PFSK-1 (cell line): ENCODE results near the gene MYO10.

Experiments used
- FOXP2 ChIP-seq: optimal IDR thresholded peaks from 2 replicates; pipeline ENCODE3; 2011; ENCODE audit warnings: borderline replicate concordance, control low read depth, inconsistent platforms; ENCODE audit not compliant: insufficient read depth; ENCODE audit errors: extremely low read length, extremely low read depth
- POLR2AphosphoS5 ChIP-seq: IDR thresholded peaks from 2 replicates; pipeline ENCODE4 v1.6.1; 2012; ENCODE audit warnings: low read depth, mild to moderate bottlenecking, control low read depth, low read length, moderate library complexity
- REST ChIP-seq, 2 experiments: IDR thresholded peaks; 2 replicates each; pipeline versions ENCODE4 v1.6.1 to v1.8.0; 2011 to 2012; ENCODE audit warnings: low read depth in 2 of 2, low read length in 2 of 2, control low read depth in 1 of 2, inconsistent platforms in 1 of 2, mild to moderate bottlenecking in 1 of 2, moderate library complexity in 1 of 2; ENCODE audit not compliant: insufficient read depth in 1 of 2
- SIN3A ChIP-seq: IDR thresholded peaks from 2 replicates; pipeline ENCODE4 v1.6.1; 2012; ENCODE audit warnings: mild to moderate bottlenecking, low read length, moderate library complexity, borderline replicate concordance; ENCODE audit not compliant: insufficient read depth
- TAF1 ChIP-seq: IDR thresholded peaks from 2 replicates; pipeline ENCODE4 v1.6.1; 2012; ENCODE audit warnings: low read length, control low read depth, borderline replicate concordance; ENCODE audit not compliant: insufficient read depth

The MYO10 gene

GRCh38 chr5:16901021-16901644 is 35.0 kb downstream of the MYO10 start:
- TF ChIP-seq SIN3A (no peak), TAF1 (no peak), REST (IDR thresholded peaks at IDR 0.05; ENCODE audit: insufficient read depth in 1 of 2, low read depth in 2 of 2, low read length in 2 of 2) (no peak), POLR2AphosphoS5 (no peak), FOXP2 (no peak)

- no peak for TF ChIP-seq POLR2AphosphoS5
- TF ChIP-seq SIN3A = no peak
- no peak for TF ChIP-seq REST (IDR thresholded peaks at IDR 0.05; ENCODE audit: insufficient read depth in 1 of 2, low read depth in 2 of 2, low read length in 2 of 2)
- TF ChIP-seq TAF1 = no peak
- TF ChIP-seq FOXP2 = no peak
These were observed 36.9 kb downstream of the MYO10 start for GRCh38 chr5:16899171-16899570.

GRCh38 chr5:16897800-16898199 is 38.3 kb downstream of the MYO10 start:
- TF ChIP-seq SIN3A = no peak
- TF ChIP-seq REST (IDR thresholded peaks at IDR 0.05; ENCODE audit: insufficient read depth in 1 of 2, low read depth in 2 of 2, low read length in 2 of 2) = no peak
- TF ChIP-seq TAF1 = no peak
- TF ChIP-seq FOXP2 = no peak
- TF ChIP-seq POLR2AphosphoS5 = no peak

- TF ChIP-seq SIN3A = no peak
- no peak for TF ChIP-seq REST (IDR thresholded peaks at IDR 0.05; ENCODE audit: insufficient read depth in 1 of 2, low read depth in 2 of 2, low read length in 2 of 2)
- TF ChIP-seq FOXP2 = no peak
- no peak for TF ChIP-seq TAF1
- TF ChIP-seq POLR2AphosphoS5 = no peak
These were observed 38.8 kb downstream of the MYO10 start for GRCh38 chr5:16897284-16897704.

GRCh38 chr5:16896767-16897166 is 39.3 kb downstream of the MYO10 start:
- TF ChIP-seq TAF1 = no peak
- no peak for TF ChIP-seq SIN3A
- TF ChIP-seq FOXP2 = no peak
- TF ChIP-seq POLR2AphosphoS5 = no peak
- TF ChIP-seq REST (IDR thresholded peaks at IDR 0.05; ENCODE audit: insufficient read depth in 1 of 2, low read depth in 2 of 2, low read length in 2 of 2) = no peak
